ENCODE data around the gene NLGN1. TPM values are rescaled to one million over a fixed set of nuclear protein-coding genes. Genes with fewer than 3 reads are reported as not detected.

NLGN1 gene
- total RNA-seq, 1 experiment from 2014 or later = 5.2 TPM

DNA sequence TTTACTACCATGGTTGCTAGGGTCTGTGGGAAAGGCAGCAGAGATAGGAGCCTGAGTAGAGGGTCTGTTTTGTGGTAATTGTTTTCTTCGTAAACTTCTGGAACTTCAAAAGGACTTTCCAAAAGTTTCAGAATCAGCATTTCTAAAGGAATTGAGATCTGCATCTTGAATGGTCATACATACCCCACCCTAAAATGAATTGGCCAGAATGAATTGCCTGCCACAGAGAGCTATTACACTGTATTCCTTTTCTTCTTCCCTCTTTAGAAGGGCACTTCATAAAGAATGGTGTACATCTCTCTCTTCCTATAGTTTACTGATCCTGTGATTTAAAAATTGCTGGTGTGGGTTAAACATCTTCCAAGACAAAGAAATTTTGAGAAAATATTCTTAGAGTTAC, 525.7 kb downstream of the NLGN1 start:
- no peak overlapping the region for H3K4me2 ChIP-seq (ENCODE audit: insufficient read depth, insufficient read length, low read length)
- H2BK20ac ChIP-seq (ENCODE audit: low read depth, low read length, poor library complexity, severe bottlenecking) = no peak overlapping the region
- DNase-seq = no peak
- H3K23me2 ChIP-seq (ENCODE audit: insufficient read length, low read depth, low read length, poor library complexity, severe bottlenecking) = no peaks in the 10 kb centered on the region
- H3K4ac ChIP-seq (ENCODE audit: low read depth, low read length) = no peak overlapping the region
- H4K20me1 ChIP-seq (ENCODE audit: control insufficient read depth, insufficient read depth, insufficient read length) = no peaks in the 10 kb centered on the region
- H3K14ac ChIP-seq (ENCODE audit: insufficient read depth, low read length) = no peak overlapping the region
- H2BK120ac ChIP-seq (ENCODE audit: low read depth, low read length, poor library complexity, severe bottlenecking) = no peak overlapping the region
- H2BK12ac ChIP-seq (ENCODE audit: insufficient read length, low read depth, low read length) = no peak overlapping the region
- H4K5ac ChIP-seq (ENCODE audit: insufficient read length, low read depth, low read length) = no peak overlapping the region
- no CpG with 5 or more reads among the region's 1 CpG for WGBS (ENCODE audit: extremely low coverage, insufficient read length, low lambda C conversion rate)
- H3K27me3 ChIP-seq (ENCODE audit: insufficient read depth, low read length) = no peaks in the 10 kb centered on the region
- H3K9me3 ChIP-seq (ENCODE audit: control insufficient read depth, low read depth, low read length) = no peaks in the 10 kb centered on the region
- no peak overlapping the region for H2BK15ac ChIP-seq (ENCODE audit: low read depth, low read length)
- H3K4me1 ChIP-seq (ENCODE audit: insufficient read depth, low read length) = peaks cover 2% of the 10 kb centered on the region; the same call in 1 of the 2 replicates
- Mint-ChIP-seq H3K4me1 (peaks cover 10 to 15% of the 10 kb centered on the region in 2 experiments), H3K4me3 (no peak overlapping the region), H3K9me3 (no peaks in the 10 kb centered on the region), H3K36me3 (ENCODE audit: insufficient read depth in 1 of 3, low read depth in 3 of 3) (no peaks in the 10 kb centered on the region), H3K27ac (no peak overlapping the region; a peak in 1 of 7 replicates), H3K27me3 (ENCODE audit: low read depth) (no peaks in the 10 kb centered on the region)
- no peak overlapping the region for H2AK5ac ChIP-seq (ENCODE audit: insufficient read length, low read length)
- H3K23ac ChIP-seq (ENCODE audit: insufficient read length, low read depth, low read length) = no peak overlapping the region
- no peak overlapping the region for H3K18ac ChIP-seq (ENCODE audit: insufficient read length, low read depth, low read length)
- no peak overlapping the region for H4K8ac ChIP-seq (replicated peaks; ENCODE audit: insufficient read length, low read depth, low read length)
- H3K56ac ChIP-seq (ENCODE audit: insufficient read length, low read depth, low read length) = no peak overlapping the region
- H3K79me1 ChIP-seq (ENCODE audit: insufficient read depth, low read depth, low read length, poor library complexity, severe bottlenecking) = no peaks in the 10 kb centered on the region
- no peak overlapping the region for H3T11ph ChIP-seq (ENCODE audit: low read length)
- H2AFZ ChIP-seq (ENCODE audit: low read length) = no peak overlapping the region
- H3K79me2 ChIP-seq (ENCODE audit: insufficient read depth, low read length) = no peaks in the 10 kb centered on the region
- H3K9ac ChIP-seq (ENCODE audit: extremely low read depth, insufficient read length, low read length) = no peak overlapping the region
- H3K27ac ChIP-seq (ENCODE audit: insufficient read length, low read depth, low read length) = no peak overlapping the region
- TF ChIP-seq, protein P1, sequence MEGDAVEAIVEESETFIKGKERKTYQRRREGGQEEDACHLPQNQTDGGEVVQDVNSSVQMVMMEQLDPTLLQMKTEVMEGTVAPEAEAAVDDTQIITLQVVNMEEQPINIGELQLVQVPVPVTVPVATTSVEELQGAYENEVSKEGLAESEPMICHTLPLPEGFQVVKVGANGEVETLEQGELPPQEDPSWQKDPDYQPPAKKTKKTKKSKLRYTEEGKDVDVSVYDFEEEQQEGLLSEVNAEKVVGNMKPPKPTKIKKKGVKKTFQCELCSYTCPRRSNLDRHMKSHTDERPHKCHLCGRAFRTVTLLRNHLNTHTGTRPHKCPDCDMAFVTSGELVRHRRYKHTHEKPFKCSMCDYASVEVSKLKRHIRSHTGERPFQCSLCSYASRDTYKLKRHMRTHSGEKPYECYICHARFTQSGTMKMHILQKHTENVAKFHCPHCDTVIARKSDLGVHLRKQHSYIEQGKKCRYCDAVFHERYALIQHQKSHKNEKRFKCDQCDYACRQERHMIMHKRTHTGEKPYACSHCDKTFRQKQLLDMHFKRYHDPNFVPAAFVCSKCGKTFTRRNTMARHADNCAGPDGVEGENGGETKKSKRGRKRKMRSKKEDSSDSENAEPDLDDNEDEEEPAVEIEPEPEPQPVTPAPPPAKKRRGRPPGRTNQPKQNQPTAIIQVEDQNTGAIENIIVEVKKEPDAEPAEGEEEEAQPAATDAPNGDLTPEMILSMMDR (conservative IDR thresholded peaks at IDR 0.05) = no peak
- H4K91ac ChIP-seq (ENCODE audit: insufficient read length, low read depth, low read length) = no peak overlapping the region
- H2BK5ac ChIP-seq (ENCODE audit: insufficient read length, low read length) = no peak overlapping the region

Data from H9 (cell line).